Testis (tissue), 3 donors: ENCODE measurements around the gene KRTAP5-8. TPM values are rescaled to one million over a fixed set of nuclear protein-coding genes. Genes with fewer than 3 reads are reported as not detected.
"Not testable (repeated sequence)": the region's sequence is repeated elsewhere in the genome, so short reads cannot be mapped to it uniquely, and the experiment has no call there.

Source experiments
- DNase-seq: peaks from one replicate; pipeline ENCODE4 v3.0.0-alpha.2; 2019
- H3K27ac ChIP-seq, 2 donors: fragments of 200-600 bp; sonication (generic); one replicate each; pipeline ENCODE4 v1.5.1; 2019
- H3K27me3 ChIP-seq: fragments of 200-600 bp; sonication (generic); one replicate; pipeline ENCODE4 v1.5.1; 2019
- H3K36me3 ChIP-seq: fragments of 200-600 bp; sonication (generic); one replicate; pipeline ENCODE4 v1.5.1; 2017; ENCODE audit warnings: low read depth; ENCODE audit errors: missing control alignments
- H3K4me1 ChIP-seq: fragments of 200-600 bp; sonication (generic); one replicate; pipeline ENCODE4 v1.5.1; 2019
- H3K4me3 ChIP-seq, 2 donors: fragments of 200-600 bp; sonication (generic); one replicate each; pipeline ENCODE4 v1.5.1; 2017 to 2019
- H3K9me3 ChIP-seq: fragments of 200-600 bp; sonication (generic); one replicate; pipeline ENCODE4 v1.5.1; 2017
- POLR2A ChIP-seq: fragments of 450-650 bp; IDR thresholded peaks from one replicate; pipeline ENCODE4 v1.6.1; 2017; ENCODE audit warnings: antibody characterized with exemption, mild to moderate bottlenecking, moderate library complexity
- WGBS, 2 donors: methylation state at CpG; one replicate each; pipeline ENCODE4 v1.1.5; 2018; 5-methylcytosine and 5-hydroxymethylcytosine counted together
- intact Hi-C: fragments of 100-400 bp; cut with DNase I; formaldehyde crosslinking; loops from one replicate; pipeline ENCODE4 v1.15.1; 2023; ENCODE audit warnings: low total_unique reads
- polyA plus RNA-seq: library from polyadenylated mRNA; stranded (reverse); fragments of 350-450 nt; fragmentation: Illumina TruSeq; extraction: RNeasy Lipid Tissue Mini Kit (QIAGEN cat#74804); gene quantifications from one replicate; pipeline ENCODE4 v1.2.3, GENCODE V29; 2014; ENCODE audit warnings: low read depth, low replicate concordance; ENCODE audit not compliant: insufficient read depth
- total RNA-seq, 2 donors: library from RNA; depleted of rRNA; stranded (reverse); fragments of >200 nt; gene quantifications; one replicate each; pipeline ENCODE4 v1.2.3, GENCODE V29; 2016
- TF ChIP-seq, protein P1 (sequence below), 3 experiments: fragments of 450-650 bp in 2 of 3; fragments of 200-600 bp in 1 of 3; sonication (generic) in 1 of 3; IDR thresholded peaks; one replicate each; pipeline ENCODE4 v1.5.1; 2016 to 2019; ENCODE audit warnings: antibody characterized with exemption in 3 of 3, mild to moderate bottlenecking in 2 of 3, moderate library complexity in 1 of 3

KRTAP5-8 gene
- total and polyA plus RNA-seq, 3 donors from 2014 or later: 0.39 to 1.1 TPM; not detected in 1

- Histone ChIP-seq H3K27ac (peak overlapping the region; percentile 18 to 67), H3K4me1 (peaks cover 7% of the 10 kb centered on the region), H3K4me3 (no peak overlapping the region), H3K27me3 (no peaks in the 10 kb centered on the region), H3K36me3 (no peaks in the 10 kb centered on the region), H3K9me3 (no peaks in the 10 kb centered on the region)
- no peak for DNase-seq
- intact Hi-C loops: no loop called here
- TF ChIP-seq, protein P1, sequence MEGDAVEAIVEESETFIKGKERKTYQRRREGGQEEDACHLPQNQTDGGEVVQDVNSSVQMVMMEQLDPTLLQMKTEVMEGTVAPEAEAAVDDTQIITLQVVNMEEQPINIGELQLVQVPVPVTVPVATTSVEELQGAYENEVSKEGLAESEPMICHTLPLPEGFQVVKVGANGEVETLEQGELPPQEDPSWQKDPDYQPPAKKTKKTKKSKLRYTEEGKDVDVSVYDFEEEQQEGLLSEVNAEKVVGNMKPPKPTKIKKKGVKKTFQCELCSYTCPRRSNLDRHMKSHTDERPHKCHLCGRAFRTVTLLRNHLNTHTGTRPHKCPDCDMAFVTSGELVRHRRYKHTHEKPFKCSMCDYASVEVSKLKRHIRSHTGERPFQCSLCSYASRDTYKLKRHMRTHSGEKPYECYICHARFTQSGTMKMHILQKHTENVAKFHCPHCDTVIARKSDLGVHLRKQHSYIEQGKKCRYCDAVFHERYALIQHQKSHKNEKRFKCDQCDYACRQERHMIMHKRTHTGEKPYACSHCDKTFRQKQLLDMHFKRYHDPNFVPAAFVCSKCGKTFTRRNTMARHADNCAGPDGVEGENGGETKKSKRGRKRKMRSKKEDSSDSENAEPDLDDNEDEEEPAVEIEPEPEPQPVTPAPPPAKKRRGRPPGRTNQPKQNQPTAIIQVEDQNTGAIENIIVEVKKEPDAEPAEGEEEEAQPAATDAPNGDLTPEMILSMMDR (IDR thresholded peaks at IDR 0.05): no peak
- TF ChIP-seq POLR2A: no peak
- WGBS, 2 donors: 76 to 84% methylated on average over 11 of the region's 11 CpGs
These were observed 7.2 kb upstream of the KRTAP5-8 start for GRCh38 chr11:71530602-71531001.

DNA sequence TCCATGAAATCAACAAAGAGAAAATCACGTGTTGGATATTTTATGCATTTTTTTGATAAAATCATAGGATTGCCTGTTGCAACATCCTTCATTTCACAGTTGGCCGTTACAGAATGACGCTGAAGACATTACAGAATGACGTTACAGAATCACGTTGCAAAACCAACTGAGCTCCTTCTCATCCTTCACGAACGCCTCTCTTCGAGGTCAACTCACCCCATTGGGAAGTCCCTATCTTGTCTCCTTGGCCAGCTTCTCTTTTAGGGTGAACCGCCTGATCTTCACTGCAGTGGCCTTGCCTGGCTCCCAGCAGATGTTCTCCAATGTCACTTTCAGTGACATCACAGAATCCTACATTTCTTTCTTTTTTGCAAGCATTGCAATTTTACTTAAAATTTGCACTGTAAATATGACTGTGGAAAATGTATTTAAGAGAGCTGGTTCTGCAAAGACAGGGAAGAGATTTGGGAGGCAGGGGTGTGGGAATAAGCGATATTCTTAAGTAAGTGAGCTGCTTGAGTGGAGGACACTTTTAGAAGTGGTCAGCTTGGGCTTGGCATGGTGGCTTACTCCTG lies 5.7 kb upstream of the KRTAP5-8 start:
- WGBS, 2 donors: 70 to 75% methylated on average over 10 of the region's 10 CpGs
- H3K36me3 ChIP-seq: no peaks in the 10 kb centered on the region

GRCh38 chr11:71534711-71535608 lies 2.9 kb upstream of the KRTAP5-8 start:
- 50 to 75% methylated on average over 17 of the region's 17 CpGs for WGBS, 2 donors
- H3K4me3 ChIP-seq, DNase-seq, intact Hi-C loops, H3K27me3 ChIP-seq, H3K27ac ChIP-seq, H3K9me3 ChIP-seq, H3K4me1 ChIP-seq, H3K36me3 ChIP-seq: not testable (repeated sequence)

More for the DNA sequence above, 5.7 kb upstream of the KRTAP5-8 start:
- DNase-seq: no peak
- H3K9me3 ChIP-seq: no peaks in the 10 kb centered on the region
- no peaks in the 10 kb centered on the region for H3K27me3 ChIP-seq
- no peak overlapping the region for H3K27ac ChIP-seq
- intact Hi-C loops: no loop called here
- TF ChIP-seq, protein P1 (IDR thresholded peaks at IDR 0.05): no peak
- TF ChIP-seq POLR2A: no peak
- H3K4me1 ChIP-seq: peaks cover 7% of the 10 kb centered on the region
- H3K4me3 ChIP-seq: no peak overlapping the region

- DNase-seq: no peak
- WGBS, 2 donors: 86 to 93% methylated on average over 9 of the region's 9 CpGs
- intact Hi-C loops: no loop called here
- Histone ChIP-seq H3K4me3 (no peak overlapping the region), H3K9me3 (no peaks in the 10 kb centered on the region), H3K27me3 (no peaks in the 10 kb centered on the region), H3K36me3 (no peaks in the 10 kb centered on the region), H3K27ac (no peak overlapping the region), H3K4me1 (peaks cover 6% of the 10 kb centered on the region)
- TF ChIP-seq POLR2A: no peak
- TF ChIP-seq, protein P1 (IDR thresholded peaks at IDR 0.05): no peak
These were observed 2.0 kb upstream of the KRTAP5-8 start for GRCh38 chr11:71535825-71536224.

DNA sequence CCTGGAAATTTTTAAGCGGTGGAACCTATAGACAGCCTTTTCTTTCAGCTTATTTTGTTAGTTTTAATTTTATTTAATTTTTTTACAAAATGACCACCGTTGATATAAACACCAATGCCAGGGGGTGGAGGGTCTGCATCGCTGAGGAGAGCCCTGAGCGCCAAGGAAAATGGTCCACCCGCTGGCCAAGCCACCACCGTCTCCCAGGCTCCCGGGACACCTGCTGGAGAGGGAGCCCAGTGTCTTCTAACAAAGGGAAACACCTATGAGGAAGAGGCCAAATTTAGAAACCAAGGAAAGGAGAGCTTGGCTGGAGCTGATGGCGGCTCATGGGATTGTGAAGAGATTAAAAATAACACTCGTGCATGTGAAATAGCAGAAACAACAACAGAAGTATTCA lies 288 bp upstream of the KRTAP5-8 start:
- TF ChIP-seq, protein P1 (IDR thresholded peaks at IDR 0.05): no peak
- no peak for TF ChIP-seq POLR2A
- no peak for DNase-seq
- 82 to 85% methylated on average over 9 of the region's 9 CpGs for WGBS, 2 donors
- H3K36me3 ChIP-seq: no peaks in the 10 kb centered on the region
- no peak overlapping the region for H3K4me3 ChIP-seq
- H3K9me3 ChIP-seq: no peaks in the 10 kb centered on the region
- intact Hi-C loops: no loop called here
- no peak overlapping the region for H3K27ac ChIP-seq
- peaks cover 6% of the 10 kb centered on the region for H3K4me1 ChIP-seq
- H3K27me3 ChIP-seq: no peaks in the 10 kb centered on the region
